Measurements from ENCODE around the gene CCDC88B.
A peak's percentile ranks its signal among the peaks of the same experiment; 100 is the strongest.

CCDC88B gene

DNA sequence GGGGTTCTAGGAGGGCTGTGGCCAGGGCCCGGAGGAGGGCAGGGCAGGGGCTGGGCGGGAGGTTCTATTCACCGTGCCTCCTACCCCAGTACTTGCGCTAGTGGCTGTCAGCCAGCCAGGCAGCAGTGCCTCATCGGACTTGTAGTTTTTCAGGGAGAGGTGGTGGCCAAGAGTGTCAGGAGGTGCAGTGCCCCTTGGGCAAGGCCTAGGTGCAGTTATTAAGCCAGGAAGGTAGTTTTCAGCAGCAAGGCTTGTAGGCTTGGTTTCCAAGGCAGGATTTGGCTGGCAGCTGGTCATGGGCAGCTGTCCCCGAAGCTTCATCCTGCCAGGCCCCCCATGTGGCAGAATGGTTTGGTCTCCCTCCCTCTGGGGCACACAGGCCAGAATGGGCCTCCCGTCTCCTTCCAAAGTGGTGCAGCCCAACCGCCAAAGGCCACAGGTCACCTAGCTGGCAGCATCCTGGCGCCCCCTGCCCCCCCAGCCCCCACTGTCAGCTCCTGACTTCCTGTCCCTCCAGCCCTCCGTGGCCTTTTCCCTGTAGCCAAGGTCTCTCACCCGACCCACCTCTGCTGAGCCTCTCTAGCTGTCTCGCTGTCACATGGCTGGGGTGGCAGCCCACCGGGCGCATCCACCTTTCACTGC lies 8.5 kb downstream of the CCDC88B start:
- no peak for DNase-seq

GRCh38 chr11:64349025-64349387 lies 9.0 kb downstream of the CCDC88B start:
- no peak for DNase-seq

- no peak for DNase-seq
These were observed 9.4 kb downstream of the CCDC88B start for GRCh38 chr11:64349404-64349803.

- no peak for DNase-seq
These were observed 11.2 kb downstream of the CCDC88B start for GRCh38 chr11:64351136-64351631.

GRCh38 chr11:64352099-64352994 lies 12.3 kb downstream of the CCDC88B start:
- DNase-seq: no peak

- DNase-seq: no peak
These were observed 13.2 kb downstream of the CCDC88B start for GRCh38 chr11:64352995-64353714.

GRCh38 chr11:64353715-64354506 lies 13.9 kb downstream of the CCDC88B start:
- DNase-seq: no peak

DNA sequence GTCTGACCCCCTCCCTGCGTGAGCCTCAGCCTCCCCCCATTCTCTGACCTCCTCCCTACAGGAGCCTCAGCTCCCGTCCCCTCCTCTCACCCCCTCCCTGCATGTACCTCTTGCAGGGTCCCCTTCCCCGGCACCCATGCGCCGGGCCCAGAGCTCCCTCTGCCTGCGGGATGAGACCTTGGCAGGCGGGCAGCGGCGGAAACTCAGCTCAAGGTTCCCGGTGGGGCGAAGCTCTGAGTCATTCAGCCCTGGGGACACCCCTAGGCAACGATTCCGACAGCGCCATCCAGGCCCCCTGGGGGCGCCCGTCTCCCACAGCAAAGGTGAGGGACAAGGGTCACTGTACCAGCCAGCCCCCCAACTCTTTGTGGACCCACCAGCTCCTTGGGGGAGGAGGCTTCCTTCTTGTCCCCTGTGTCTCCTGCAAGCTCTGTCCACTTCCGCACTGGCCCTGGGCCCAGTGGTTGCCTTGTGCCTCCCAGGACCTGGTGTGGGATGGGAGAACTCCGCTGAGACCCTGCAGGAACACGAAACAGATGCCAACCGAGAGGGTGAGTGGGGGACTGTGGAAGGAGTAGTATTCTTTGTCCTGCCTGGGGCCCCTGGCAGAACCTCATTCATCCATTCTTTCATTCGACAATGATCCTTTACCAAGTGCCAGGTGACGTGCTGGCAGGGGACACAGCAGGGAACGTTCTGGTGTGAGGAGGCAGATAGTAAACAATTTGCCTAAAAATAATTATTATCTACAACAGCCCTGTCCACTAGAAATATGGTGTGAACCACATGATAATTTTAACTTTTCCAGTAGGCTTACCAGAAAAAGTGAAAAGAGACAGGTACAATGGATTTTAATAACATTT lies 15.3 kb downstream of the CCDC88B start:
- DNase-seq: no peak

DNA sequence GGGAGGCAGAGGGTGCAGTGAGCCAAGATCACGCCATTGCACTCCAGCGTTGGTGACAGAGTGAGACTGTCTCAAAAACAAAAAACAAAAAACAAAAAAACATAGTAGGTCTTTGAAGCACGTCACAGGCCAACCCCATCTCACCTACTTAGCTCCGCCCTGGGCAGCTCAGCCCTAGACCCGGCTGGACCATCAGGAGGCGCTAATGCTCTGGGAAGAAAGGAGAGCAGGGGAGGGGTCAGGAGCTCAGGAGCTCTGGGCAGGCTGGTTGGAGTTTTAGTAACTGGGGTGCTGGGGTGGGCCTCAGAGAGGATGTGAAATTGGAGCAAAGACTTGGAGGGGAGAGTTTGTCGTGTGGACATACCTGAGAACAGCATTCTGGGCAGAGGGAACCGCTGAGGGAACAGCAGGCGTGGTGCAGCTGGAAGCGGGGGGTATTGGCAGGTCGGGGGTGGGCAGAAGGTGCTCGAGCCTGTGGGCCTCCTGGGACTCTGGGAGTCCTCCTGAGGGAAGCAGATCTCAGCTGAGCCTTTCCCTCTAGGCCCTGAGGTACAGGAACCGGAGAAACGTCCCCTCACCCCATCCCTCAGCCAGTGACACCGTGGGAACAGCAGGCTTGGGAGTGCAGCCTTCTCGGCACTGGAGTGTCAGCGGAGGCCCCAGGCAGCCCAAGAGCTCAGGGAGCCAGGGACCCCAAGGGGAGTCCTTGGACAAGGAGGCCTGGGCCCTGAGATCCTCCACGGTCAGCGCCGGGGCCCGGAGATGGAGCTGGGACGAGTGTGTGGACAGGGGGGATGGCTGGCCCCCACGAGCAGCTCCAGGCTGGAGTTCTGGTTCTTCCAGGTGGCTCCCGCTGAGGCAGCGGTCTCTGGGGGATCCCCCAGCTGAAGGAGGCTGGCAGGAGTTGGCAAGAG lies 16.8 kb downstream of the CCDC88B start:
- peak; percentile 33 for DNase-seq

GRCh38 chr11:64357446-64357845 lies 17.4 kb downstream of the CCDC88B start:
- no peak for DNase-seq

GRCh38 chr11:64357904-64358535 lies 18.0 kb downstream of the CCDC88B start:
- peak; percentile 39 for DNase-seq

- no peak for DNase-seq
These were observed 18.5 kb downstream of the CCDC88B start for GRCh38 chr11:64358536-64358906.

GRCh38 chr11:64358907-64359711 lies 19.1 kb downstream of the CCDC88B start, which contains the start of gene RPS6KA4:
Gene RPS6KA4 (plus strand): TSS chr11:64359162. CDS start chr11:64359236, 74 bp downstream.
- peak; percentile 56 for DNase-seq

- DNase-seq: no peak
These were observed 19.9 kb downstream of the CCDC88B start for GRCh38 chr11:64359712-64360445.

DNA sequence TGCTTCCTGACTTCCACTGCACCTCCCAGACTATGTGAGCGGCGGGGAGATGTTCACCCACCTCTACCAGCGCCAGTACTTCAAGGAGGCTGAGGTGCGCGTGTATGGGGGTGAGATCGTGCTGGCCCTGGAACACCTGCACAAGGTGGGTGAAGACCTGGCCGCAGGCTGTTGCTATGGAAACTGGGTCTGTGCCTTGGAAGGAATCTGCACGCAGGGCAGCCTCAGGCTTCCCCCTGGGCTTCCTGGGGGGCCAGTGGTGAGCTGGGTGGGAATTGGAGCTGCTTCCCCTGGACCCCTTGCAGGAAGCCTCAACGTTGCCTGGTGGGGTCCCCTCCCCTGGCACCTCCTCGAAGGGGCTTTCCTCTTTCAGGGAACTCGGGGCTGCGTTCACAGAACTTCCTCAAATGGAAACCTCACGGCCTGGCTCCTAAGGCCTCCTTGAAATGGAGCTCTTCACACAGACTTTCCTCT lies 20.5 kb downstream of the CCDC88B start:
- DNase-seq: no peak

DNA sequence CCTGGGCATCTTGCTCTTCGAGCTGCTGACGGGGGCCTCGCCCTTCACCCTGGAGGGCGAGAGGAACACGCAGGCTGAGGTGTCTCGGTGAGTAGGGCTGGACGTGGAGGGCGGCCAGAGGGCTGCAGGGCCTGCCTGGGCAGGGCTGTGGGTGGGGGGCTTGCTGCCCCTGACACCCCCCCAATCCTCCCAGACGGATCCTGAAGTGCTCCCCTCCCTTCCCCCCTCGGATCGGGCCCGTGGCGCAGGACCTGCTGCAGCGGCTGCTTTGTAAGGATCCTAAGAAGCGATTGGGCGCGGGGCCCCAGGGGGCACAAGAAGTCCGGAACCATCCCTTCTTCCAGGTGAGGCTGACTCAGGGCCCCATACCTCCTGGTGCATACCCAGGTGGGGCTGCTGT lies 21.7 kb downstream of the CCDC88B start:
- no peak for DNase-seq

- no peak for DNase-seq
These were observed 22.3 kb downstream of the CCDC88B start for GRCh38 chr11:64362339-64362738.

DNA sequence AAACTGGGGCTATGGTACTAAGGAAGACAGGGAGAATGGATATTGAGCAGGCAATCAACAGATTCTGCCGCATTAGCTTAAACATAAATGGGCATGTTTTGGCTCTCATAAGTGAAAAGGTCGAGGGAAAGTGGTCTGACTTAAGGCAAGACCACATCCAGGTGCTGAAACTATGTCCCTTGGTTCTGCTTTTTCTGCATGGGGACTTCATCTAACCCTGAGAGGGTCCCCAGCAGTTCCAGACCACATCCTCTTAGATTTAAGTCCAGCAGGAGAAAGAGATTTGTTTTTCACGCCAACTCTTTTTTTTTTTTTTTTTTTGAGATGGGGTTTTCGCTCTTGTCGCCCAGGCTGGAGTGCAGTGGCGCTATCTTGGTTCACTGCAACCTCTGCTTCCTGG lies 24.4 kb downstream of the CCDC88B start:
- DNase-seq: no peak
